Peyer's patch (tissue), 4 donors: Measurements from ENCODE around the gene MYLK.

Experiments
- CTCF ChIP-seq, 6 experiments: fragments of 450-650 bp in 4 of 6; fragments of 200-600 bp in 2 of 6; sonication (generic) in 1 of 6; IDR thresholded peaks; one replicate each; pipeline ENCODE4 v1.5.1; 2017 to 2019; ENCODE audit warnings: antibody characterized with exemption in 6 of 6, mild to moderate bottlenecking in 3 of 6, moderate library complexity in 1 of 6
- POLR2A ChIP-seq, 2 donors: fragments of 450-650 bp; IDR thresholded peaks; one replicate each; pipeline ENCODE4 v1.5.1; 2017; ENCODE audit warnings: antibody characterized with exemption in 2 of 2, mild to moderate bottlenecking in 2 of 2, moderate library complexity in 2 of 2

- TF ChIP-seq POLR2A (IDR thresholded peaks at IDR 0.05) (no peak), CTCF (IDR thresholded peaks at IDR 0.05) (no peak)
Observed at GRCh38 chr3:123759311-123759710, 124.8 kb downstream of the MYLK start.
